ENCODE results near the gene DHRS11.
A peak's percentile ranks its signal among the peaks of the same experiment; 100 is the strongest.

Gene DHRS11

DNA sequence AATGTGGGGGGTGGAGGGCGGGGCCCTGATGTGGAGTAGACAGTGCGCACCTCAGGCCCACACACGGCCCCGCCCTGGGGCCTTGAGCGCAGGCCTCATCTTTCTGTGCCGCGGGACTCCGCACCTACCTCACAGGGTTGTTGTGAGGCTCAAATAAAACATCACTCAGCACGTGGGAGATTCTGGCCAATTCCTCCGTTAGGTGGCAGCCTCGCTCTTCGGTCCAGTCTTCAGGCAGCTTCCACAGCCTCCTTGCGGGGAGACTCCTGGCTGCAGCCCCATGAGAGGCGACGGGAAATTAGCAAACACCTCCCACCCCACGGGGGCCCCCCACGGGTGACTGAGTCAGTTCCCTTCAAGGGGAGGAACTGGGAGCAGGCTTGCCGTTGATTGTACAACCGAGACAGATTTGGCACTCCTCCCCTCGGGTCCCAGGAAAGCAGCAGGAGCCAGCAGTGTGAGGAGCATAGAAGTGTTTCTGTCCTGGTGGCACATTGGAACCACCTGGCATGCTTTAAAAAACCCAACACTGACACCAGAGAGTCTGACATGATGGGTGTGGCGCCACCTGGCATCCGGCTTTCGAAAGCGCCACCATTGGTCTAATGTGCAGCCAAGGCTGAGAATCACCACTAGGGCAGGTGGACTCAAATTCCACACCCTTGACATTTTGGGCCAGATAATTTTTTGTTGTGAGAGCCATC, 17.3 kb downstream of the DHRS11 start:
- peak; percentile 52 for TF ChIP-seq CTCF (IDR thresholded peaks at IDR 0.05; ENCODE audit: low read length, missing control alignments)
- DNase-seq (ENCODE audit: low read depth) = peak; percentile 79
- no peak overlapping the region for H3K4me3 ChIP-seq (replicated peaks; ENCODE audit: low read depth, low read length)

DNA sequence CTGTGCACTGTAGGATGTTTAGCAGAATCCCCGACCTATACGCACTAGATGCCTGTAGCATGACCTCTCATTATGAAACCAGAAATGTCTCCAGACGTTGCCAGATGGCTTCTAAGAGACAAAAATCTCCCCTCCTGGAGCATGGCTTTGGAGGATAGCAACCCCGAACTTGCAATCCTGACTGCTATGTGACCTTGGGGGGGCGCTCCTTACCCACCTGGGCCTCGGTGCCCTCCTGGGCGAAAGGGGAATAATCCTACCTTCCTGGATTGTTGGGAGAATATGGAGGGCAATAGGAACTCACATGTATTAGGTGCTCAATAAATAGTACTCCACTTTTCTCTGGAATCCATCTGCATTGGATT, 17.8 kb downstream of the DHRS11 start:
- H3K4me3 ChIP-seq (replicated peaks; ENCODE audit: low read depth, low read length) = no peak overlapping the region
- no peak for DNase-seq (ENCODE audit: low read depth)
- TF ChIP-seq CTCF (IDR thresholded peaks at IDR 0.05; ENCODE audit: low read length, missing control alignments) = no peak

GRCh38 chr17:36610474-36610873, 18.8 kb downstream of the DHRS11 start:
- no peak overlapping the region for H3K4me3 ChIP-seq (replicated peaks; ENCODE audit: low read depth, low read length)
- no peak for DNase-seq (ENCODE audit: low read depth)
- TF ChIP-seq CTCF (IDR thresholded peaks at IDR 0.05; ENCODE audit: low read length, missing control alignments) = no peak

DNA sequence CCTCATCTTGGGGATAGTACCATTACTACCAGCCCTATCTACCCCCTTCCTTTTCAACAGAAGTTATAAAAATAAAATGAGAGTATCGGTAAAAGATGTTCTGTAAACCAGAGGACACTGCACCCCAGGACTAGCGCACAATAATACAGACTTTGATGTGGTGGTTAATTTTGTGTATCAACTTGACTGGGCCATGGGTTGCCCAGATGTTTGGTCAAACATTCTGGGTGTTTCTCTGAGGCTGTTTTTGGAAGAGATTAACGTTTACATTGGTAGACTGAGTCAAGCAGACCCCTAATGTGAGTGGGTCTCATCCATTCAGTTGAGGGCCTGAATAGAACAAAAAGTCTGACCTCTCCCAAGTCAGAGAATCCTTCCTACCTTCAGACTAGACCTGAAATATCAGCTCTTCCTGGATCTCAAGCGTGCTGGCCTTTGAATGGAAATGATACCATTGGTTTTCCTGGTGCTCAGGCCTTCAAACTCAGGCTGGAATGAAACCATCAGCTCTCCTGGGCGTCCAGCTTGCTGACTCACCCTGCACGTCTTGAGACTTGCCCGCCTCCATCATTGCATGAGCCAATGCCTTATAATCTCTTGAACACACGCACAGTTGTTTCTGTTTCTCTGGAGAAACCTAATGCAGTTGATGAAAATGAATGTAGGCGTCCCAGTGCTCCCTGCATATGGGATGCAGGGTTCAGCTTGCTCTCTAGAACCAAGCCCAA, 19.8 kb downstream of the DHRS11 start:
- no peak overlapping the region for H3K4me3 ChIP-seq (replicated peaks; ENCODE audit: low read depth, low read length)
- no peak for TF ChIP-seq CTCF (IDR thresholded peaks at IDR 0.05; ENCODE audit: low read length, missing control alignments)
- DNase-seq (ENCODE audit: low read depth) = peak; percentile 76

- no peak for DNase-seq (ENCODE audit: low read depth)
Measured at GRCh38 chr17:36612323-36612722, 20.6 kb downstream of the DHRS11 start.

GRCh38 chr17:36613155-36613554, 21.5 kb downstream of the DHRS11 start:
- no peak overlapping the region for H3K4me3 ChIP-seq (replicated peaks; ENCODE audit: low read depth, low read length)
- DNase-seq (ENCODE audit: low read depth) = no peak
- TF ChIP-seq CTCF (IDR thresholded peaks at IDR 0.05; ENCODE audit: low read length, missing control alignments) = no peak

More at GRCh38 chr17:36612323-36612722, 20.6 kb downstream of the DHRS11 start:
- H3K4me3 ChIP-seq (replicated peaks; ENCODE audit: low read depth, low read length) = no peak overlapping the region
- TF ChIP-seq CTCF (IDR thresholded peaks at IDR 0.05; ENCODE audit: low read length, missing control alignments) = no peak
